GM21423 (cell line): ENCODE data around the gene PEX26.
A peak's percentile ranks its signal among the peaks of the same experiment; 100 is the strongest.
"Not testable (repeated sequence)": the region's sequence is repeated elsewhere in the genome, so short reads cannot be mapped to it uniquely, and the experiment has no call there.

Experiments used
- ATAC-seq: cut with Tn5 transposase; IDR thresholded peaks from one replicate; pipeline ENCODE4 v1.9.1; 2021; ENCODE audit warnings: mild to moderate bottlenecking, moderate library complexity; ENCODE audit not compliant: unreplicated experiment

The PEX26 gene

GRCh38 chr22:18070556-18071306 is 7.1 kb upstream of the PEX26 start:
- ATAC-seq, result no peak

DNA sequence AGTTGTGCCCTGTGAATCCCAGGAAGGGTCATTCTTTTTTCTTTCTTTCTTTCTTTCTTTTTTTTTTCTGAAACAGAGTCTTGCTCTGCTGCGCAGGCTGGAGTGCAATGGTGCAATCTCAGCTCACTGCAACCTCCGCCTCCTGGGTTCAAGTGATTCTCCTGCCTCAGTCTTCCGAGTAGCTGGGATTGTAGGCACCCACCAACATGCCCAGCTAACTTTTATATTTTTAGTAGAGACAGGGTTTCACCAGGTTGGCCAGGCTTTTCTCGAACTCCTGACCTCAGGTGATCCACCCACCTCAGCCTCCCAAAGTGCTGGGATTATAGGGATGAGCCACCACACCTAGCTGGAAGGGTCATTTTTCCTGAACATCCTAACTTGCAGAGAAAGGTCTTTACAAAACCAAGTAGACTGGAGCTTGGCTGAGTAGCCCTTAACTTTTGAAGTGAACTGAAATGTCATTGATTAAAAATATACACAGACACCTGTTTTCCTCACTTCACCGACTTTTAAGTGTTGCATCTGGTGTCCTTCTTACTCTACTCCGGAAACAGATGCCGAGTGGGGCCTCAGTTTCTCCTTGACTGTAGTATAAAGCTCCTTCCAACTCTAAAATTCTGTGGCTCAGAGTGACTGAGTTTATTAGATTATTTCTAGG is 6.4 kb upstream of the PEX26 start:
- ATAC-seq, result not testable (repeated sequence)

DNA sequence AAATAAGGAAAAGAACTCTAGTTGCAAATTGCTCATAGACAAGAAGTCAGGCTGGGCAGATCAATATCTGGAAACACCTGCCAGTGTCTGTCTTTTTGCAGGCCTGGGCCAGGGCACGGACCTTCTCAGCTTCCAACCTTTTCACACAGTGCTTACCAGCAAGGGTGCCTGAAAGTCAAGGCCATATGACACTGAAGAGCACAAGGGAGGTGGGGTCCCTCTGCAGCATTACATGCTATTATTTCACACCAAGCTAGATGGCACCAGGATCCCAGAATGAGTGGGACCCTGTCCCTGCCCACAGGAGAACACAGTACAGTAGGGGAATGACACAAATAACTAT is 5.9 kb upstream of the PEX26 start:
- no peak for ATAC-seq

- no peak for ATAC-seq
Observed at GRCh38 chr22:18073467-18073866, 4.3 kb upstream of the PEX26 start.

DNA sequence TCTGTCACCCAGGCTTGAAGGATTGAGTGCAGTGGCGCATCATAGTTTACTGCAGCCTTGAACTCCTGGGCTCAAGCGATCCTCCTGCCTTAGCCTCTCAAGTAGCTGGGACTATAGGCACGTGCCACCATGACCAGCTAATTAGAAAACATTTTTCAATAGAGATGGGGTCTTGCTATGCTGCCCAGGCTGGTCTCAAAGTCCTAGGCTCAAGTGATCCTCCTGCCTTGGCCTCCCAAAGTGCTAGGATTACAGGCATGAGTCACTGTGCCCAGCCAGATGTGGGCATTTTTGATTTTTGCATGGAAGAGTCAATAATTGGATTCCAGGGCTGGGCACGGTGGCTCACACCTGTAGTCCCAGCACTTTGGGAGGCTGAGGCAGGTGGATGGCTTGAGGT is 3.9 kb upstream of the PEX26 start:
- not testable (repeated sequence) for ATAC-seq

- no peak for ATAC-seq
Observed at GRCh38 chr22:18075101-18075719, 2.6 kb upstream of the PEX26 start.

DNA sequence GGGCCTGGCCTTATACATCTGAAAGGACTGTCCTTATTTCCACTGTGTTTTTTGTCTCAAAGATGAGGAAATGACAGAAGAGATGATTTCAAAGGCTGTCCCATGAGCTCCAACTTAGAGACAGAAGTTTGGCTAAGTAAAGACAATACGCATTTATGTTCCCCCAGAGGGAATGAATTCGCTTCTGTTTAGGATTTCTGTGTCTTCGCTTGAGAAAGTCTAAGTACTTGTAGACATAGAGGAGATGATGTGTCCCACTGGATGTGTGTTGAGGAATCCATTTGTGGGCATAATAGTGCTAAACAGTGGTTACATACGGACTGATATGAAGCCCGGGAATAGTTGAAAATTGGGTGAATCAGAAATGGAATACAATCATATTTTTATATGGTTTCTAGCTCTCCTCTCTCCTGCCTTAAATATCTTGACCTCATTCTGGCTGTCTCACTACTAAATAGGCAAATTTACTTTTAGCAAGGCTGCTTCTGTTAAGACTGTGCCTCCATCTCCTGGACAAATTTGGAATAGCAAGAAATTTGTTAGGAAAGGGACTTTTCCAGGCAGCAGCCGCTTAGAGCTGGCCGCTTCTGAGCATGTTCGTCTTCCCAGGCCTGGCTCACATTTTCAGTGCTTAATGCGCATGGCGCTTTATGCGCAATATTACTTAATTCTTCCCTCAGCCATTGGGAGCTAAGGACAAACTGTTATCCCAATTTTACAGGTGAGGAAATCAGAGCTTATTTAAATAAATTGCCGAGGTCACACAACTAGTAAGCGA is 1.9 kb upstream of the PEX26 start:
- ATAC-seq, result no peak

GRCh38 chr22:18077087-18077638 is 627 bp upstream of the PEX26 start:
- peak; percentile 4 for ATAC-seq

- ATAC-seq, result peak; percentile 33
Observed at GRCh38 chr22:18078329-18079041, 695 bp downstream of the PEX26 start.

DNA sequence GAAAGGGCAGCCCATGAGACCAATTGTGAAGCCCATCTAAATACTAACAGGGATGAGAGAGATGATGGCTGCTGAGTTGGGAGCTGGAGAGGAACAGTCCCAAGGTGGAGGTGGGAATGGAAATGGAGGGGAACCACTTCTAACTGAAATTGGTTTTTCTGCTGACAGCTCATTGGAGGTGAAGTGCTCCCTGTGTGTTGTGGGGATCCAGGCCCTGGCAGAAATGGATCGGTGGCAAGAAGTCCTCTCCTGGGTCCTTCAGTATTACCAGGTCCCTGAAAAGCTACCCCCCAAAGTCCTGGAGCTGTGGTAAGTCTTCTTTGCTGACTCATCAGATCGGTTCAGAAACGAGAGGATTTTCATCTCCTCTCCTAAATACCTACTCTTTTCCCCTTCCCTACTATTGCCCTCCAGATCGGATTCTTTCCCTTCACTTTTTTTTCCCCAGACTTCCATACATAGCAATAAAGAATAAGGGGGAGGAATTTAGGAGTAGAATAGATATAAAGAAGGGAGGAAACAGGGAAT is 2.0 kb downstream of the PEX26 start:
- ATAC-seq, result no peak

GRCh38 chr22:18081416-18081815 is 3.6 kb downstream of the PEX26 start:
- ATAC-seq, result no peak

DNA sequence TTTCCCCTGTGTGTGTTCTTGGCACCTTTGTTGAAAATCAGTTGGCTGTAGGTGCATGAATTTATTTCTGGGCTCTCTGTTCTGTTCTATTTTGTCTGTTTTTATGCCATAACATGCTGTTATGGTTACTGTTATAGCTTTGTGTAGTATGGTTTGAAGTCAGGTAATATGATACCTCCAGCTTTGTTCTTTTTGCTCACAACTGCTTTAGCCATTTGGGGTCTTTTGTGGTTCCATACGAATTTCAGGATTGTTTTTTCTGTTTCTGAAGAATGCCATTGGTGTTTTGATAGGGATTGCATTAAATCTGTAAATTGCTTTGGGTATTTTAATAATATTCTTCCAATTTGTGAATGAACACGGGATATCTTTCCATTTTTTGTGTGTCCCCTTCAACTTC is 4.7 kb downstream of the PEX26 start:
- ATAC-seq, result no peak

- no peak for ATAC-seq
Observed at GRCh38 chr22:18083406-18083805, 5.6 kb downstream of the PEX26 start.

DNA sequence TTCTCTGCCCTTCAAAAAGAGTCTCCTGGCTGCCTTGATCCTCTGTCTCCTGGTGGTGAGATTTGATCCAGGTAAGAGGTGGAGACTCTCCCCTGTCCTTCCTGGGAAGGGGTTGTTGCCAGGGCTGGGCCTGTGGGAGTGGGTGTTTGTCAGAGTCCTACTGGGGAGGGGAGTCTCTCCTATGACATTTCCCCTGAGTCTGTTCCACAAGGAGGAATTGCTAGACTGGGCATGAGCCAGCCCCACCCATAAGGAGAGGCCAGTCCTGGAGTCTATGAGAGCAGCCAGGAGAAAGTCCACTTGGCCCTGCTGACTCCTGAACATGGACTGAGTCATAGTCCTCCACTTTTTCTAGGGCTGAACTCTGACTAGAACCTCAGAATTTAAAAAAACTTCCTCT is 7.4 kb downstream of the PEX26 start:
- ATAC-seq, result no peak

GRCh38 chr22:18087350-18087855 is 9.6 kb downstream of the PEX26 start:
- ATAC-seq, result no peak

DNA sequence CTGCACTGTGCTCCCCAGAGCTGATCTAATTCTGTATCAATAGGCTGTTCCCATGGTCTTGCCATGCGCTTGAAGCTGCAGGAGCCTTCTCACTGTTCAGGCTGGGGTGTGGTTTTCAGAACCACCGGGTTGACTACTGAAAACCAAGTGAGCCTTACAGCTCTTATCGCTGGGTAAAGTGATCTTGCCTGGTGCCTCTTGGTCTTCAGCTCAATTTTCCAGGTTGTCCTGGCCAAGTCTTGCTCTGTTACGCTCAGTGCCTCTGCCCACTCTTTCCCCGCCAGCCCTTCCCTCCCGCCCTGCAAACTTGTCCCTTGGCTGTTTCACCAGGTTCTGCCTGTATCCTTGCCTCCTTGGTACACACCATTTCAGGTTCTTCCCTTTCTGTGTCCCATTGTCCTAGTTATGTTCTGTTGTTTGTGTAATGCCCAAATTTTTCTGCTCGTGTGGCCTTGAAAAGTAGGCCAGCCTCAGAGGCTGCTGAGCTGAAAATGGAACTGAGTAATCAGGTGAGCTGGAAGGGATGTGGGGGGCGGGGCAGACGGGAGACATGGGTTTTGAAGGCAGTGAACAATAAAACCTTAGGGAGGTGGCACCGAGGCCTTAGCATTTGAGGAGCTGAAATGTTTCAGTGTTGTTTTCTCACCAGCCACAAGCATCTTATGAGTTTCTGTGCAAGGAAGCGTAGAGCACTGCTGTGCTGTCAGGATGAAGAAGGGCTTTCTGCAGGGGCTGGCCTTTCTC is 11.2 kb downstream of the PEX26 start:
- no peak for ATAC-seq

GRCh38 chr22:18090286-18090685 is 12.5 kb downstream of the PEX26 start:
- no peak for ATAC-seq

- no peak for ATAC-seq
Observed at GRCh38 chr22:18091478-18091877, 13.7 kb downstream of the PEX26 start.

- ATAC-seq, result no peak
Observed at GRCh38 chr22:18091916-18092526, 14.2 kb downstream of the PEX26 start.
